GM21447 (cell line): Measurements from ENCODE around the gene MBD2.

Source experiments
- ATAC-seq: cut with Tn5 transposase; IDR thresholded peaks from one replicate; pipeline ENCODE4 v1.9.1; 2021; ENCODE audit not compliant: unreplicated experiment

MBD2 gene

GRCh38 chr18:54116541-54117257 is 107.8 kb downstream of the MBD2 start:
- ATAC-seq: no peak

- no peak for ATAC-seq
Measured at GRCh38 chr18:54112356-54112755, 112.1 kb downstream of the MBD2 start.

- ATAC-seq: no peak
Measured at GRCh38 chr18:54109131-54109683, 115.3 kb downstream of the MBD2 start.

- ATAC-seq: no peak
Measured at GRCh38 chr18:54102123-54102522, 122.3 kb downstream of the MBD2 start.
